HUES48 (cell line): ENCODE results near the gene PCYT1A.
"Not testable (repeated sequence)": the region's sequence is repeated elsewhere in the genome, so short reads cannot be mapped to it uniquely, and the experiment has no call there.

Experiments used
- H3K27ac ChIP-seq: one replicate; pipeline ENCODE4 v1.7.0; 2013; ENCODE audit warnings: low read depth, low read length, inconsistent platforms
- H3K27me3 ChIP-seq: 2 replicates; pipeline ENCODE4 v1.6.1; 2013; ENCODE audit warnings: mild to moderate bottlenecking, low read length; ENCODE audit not compliant: control insufficient read depth, insufficient read depth
- H3K36me3 ChIP-seq: 2 replicates; pipeline ENCODE4 v1.6.1; 2013; ENCODE audit warnings: low read length; ENCODE audit not compliant: control insufficient read depth, insufficient read depth
- H3K4me1 ChIP-seq: 2 replicates; pipeline ENCODE4 v1.6.1; 2013; ENCODE audit warnings: mild to moderate bottlenecking, low read length; ENCODE audit not compliant: control insufficient read depth, insufficient read depth
- H3K4me3 ChIP-seq: 2 replicates; pipeline ENCODE4 v1.5.1; 2013; ENCODE audit warnings: mild to moderate bottlenecking, low read depth, low read length
- H3K9ac ChIP-seq: 2 replicates; pipeline ENCODE4 v1.6.1; 2013; ENCODE audit warnings: mild to moderate bottlenecking, low read depth, low read length, moderate library complexity
- H3K9me3 ChIP-seq: 2 replicates; pipeline ENCODE4 v1.6.1; 2013; ENCODE audit warnings: low read length; ENCODE audit not compliant: control insufficient read depth, insufficient read depth

The PCYT1A gene

GRCh38 chr3:196210673-196211556 lies 76.6 kb downstream of the PCYT1A start, which contains the start of gene ZDHHC19:
Gene ZDHHC19, minus strand, starts transcription at chr3:196211400. Its CDS starts 85 bp downstream, at chr3:196211315.
- 0 out of 2 replicates have a peak, but pooled peaks cover 1% of the 10 kb centered on the region for H3K4me1 ChIP-seq
- H3K4me3 ChIP-seq, result no peak within 1 kb of the TSS
- no peaks in the 10 kb centered on the region for H3K9me3 ChIP-seq
- no peaks in the 10 kb centered on the region for H3K36me3 ChIP-seq
- no peak within 1 kb of the TSS for H3K27ac ChIP-seq
- H3K27me3 ChIP-seq, result peaks cover 15% of the 10 kb centered on the region
- H3K9ac ChIP-seq, result no peak within 1 kb of the TSS

GRCh38 chr3:196209944-196210672 lies 77.4 kb downstream of the PCYT1A start:
- not testable (repeated sequence) for H3K36me3 ChIP-seq, H3K9me3 ChIP-seq, H3K9ac ChIP-seq, H3K4me3 ChIP-seq, H3K4me1 ChIP-seq, H3K27ac ChIP-seq
- H3K27me3 ChIP-seq, result peaks cover 15% of the 10 kb centered on the region

- Histone ChIP-seq H3K27ac (no peak overlapping the region), H3K36me3 (no peaks in the 10 kb centered on the region), H3K4me3 (no peak overlapping the region), H3K9me3 (no peaks in the 10 kb centered on the region), H3K9ac (no peak overlapping the region), H3K4me1 (no peaks in the 10 kb centered on the region), H3K27me3 (peaks cover 15% of the 10 kb centered on the region)
These were observed 78.4 kb downstream of the PCYT1A start for GRCh38 chr3:196208942-196209695.

GRCh38 chr3:196207833-196208607 lies 79.5 kb downstream of the PCYT1A start:
- Histone ChIP-seq H3K9me3 (no peaks in the 10 kb centered on the region), H3K36me3 (no peaks in the 10 kb centered on the region), H3K9ac (no peak overlapping the region), H3K27me3 (peaks cover 15% of the 10 kb centered on the region), H3K4me1 (no peaks in the 10 kb centered on the region), H3K4me3 (peak overlapping the region; percentile 62), H3K27ac (no peak overlapping the region)

DNA sequence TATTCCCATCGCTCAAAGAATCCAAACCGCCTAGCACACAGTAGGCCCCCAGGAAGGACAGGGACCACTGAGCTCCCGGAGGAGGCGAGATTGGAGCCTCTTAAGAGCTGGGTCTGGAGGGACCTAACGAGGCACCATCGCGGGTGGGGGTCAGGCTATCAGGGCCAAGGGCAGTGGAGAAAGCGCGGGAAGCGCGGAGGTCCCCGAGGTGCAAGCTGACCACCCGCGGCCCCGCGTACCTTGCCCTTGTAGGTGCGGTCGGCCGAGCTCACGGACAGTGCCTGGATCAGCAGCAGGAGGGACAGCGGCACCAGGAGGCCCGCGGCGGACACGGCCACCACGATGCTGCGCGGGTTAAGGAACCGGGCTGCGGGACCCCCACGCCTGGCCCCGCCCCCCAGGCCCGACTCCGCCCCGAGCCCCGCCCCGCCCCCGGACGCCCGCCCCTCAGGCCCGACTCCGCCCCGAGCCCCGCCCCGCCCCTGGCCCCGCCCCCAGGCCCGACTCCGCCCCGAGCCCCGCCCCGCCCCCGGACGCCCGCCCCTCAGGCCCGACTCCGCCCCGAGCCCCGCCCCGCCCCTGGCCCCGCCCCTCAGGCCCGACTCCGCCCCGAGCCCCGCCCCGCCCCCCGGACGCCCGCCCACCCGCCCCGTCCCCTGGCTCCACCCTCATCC lies 80.2 kb downstream of the PCYT1A start:
- Histone ChIP-seq H3K4me3 (peak overlapping the region; percentile 77), H3K4me1 (no peaks in the 10 kb centered on the region), H3K36me3 (no peaks in the 10 kb centered on the region), H3K27me3 (peaks cover 15% of the 10 kb centered on the region), H3K9ac (no peak overlapping the region; the same call in 1 of the 2 replicates), H3K9me3 (no peaks in the 10 kb centered on the region), H3K27ac (no peak overlapping the region)

GRCh38 chr3:196205442-196206205 lies 81.9 kb downstream of the PCYT1A start:
- not testable (repeated sequence) for H3K4me1 ChIP-seq, H3K27ac ChIP-seq, H3K4me3 ChIP-seq, H3K9me3 ChIP-seq, H3K36me3 ChIP-seq, H3K9ac ChIP-seq
- H3K27me3 ChIP-seq, result peaks cover 15% of the 10 kb centered on the region

DNA sequence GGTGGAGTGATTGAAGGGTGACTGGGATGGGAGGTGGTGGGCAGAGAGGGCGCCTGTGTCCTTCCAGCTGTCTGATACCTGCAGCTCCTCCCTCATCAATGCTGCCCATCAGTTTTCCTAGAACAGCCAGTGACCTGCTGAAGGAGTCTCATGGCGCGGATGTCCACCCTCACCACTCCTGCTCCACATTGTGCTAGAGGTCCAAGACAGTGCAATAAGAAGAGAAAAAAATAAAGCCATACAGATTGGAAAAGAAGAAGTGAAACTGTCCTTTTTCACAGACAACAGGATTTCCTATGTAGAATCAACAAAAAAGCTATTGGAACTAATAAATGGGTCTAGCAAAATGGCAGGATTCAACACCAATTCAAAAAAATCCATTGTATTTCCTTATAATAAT lies 83.7 kb downstream of the PCYT1A start:
- Histone ChIP-seq H3K9ac (no peak overlapping the region), H3K9me3 (no peaks in the 10 kb centered on the region), H3K4me3 (no peak overlapping the region), H3K27me3 (peaks cover 14% of the 10 kb centered on the region), H3K27ac (no peak overlapping the region), H3K4me1 (no peaks in the 10 kb centered on the region), H3K36me3 (no peaks in the 10 kb centered on the region)

- H3K9me3 ChIP-seq, result no peaks in the 10 kb centered on the region
- H3K36me3 ChIP-seq, result no peaks in the 10 kb centered on the region
- H3K9ac ChIP-seq, result no peak overlapping the region
- no peaks in the 10 kb centered on the region for H3K4me1 ChIP-seq
- H3K27me3 ChIP-seq, result peaks cover 9% of the 10 kb centered on the region
- no peak overlapping the region for H3K4me3 ChIP-seq
- H3K27ac ChIP-seq, result no peak overlapping the region
These were observed 85.0 kb downstream of the PCYT1A start for GRCh38 chr3:196202516-196202970.

GRCh38 chr3:196198771-196199753 lies 88.5 kb downstream of the PCYT1A start:
- Histone ChIP-seq H3K9me3 (no peaks in the 10 kb centered on the region), H3K4me1 (no peaks in the 10 kb centered on the region), H3K36me3 (no peaks in the 10 kb centered on the region), H3K4me3 (no peak overlapping the region), H3K27ac (no peak overlapping the region), H3K27me3 (no peaks in the 10 kb centered on the region), H3K9ac (no peak overlapping the region)
